GM18505 (cell line): Measurements from ENCODE around the gene OR52B6.

Experiments
- ATAC-seq: cut with Tn5 transposase; IDR thresholded peaks from one replicate; pipeline ENCODE4 v1.9.1; 2021; ENCODE audit not compliant: unreplicated experiment
- POLR2A ChIP-seq: IDR thresholded peaks from 4 replicates; pipeline ENCODE4 v1.6.1; 2011; ENCODE audit warnings: borderline replicate concordance; ENCODE audit not compliant: insufficient read depth, insufficient read length; ENCODE audit errors: extremely low read depth

Gene OR52B6

DNA sequence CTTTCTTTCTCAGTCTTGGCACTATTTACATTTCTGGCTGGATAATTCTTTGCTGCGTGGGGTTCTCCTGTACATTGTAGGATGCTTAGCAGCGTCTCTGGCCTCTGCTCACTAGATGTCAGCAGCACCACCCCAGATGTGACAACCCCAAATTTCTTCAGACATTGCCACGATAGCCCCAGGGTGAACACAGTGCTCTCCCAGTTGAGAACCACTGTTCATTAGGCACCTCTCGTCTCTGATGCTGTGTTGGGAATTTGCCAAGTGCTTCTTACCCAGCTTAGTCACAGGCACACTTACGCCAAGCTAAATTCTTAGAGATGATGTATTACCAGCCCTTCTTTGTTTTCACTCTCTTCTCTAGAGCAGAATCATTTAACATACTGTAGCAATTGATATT lies 25.2 kb downstream of the OR52B6 start:
- ATAC-seq: no peak
- TF ChIP-seq POLR2A: no peak

DNA sequence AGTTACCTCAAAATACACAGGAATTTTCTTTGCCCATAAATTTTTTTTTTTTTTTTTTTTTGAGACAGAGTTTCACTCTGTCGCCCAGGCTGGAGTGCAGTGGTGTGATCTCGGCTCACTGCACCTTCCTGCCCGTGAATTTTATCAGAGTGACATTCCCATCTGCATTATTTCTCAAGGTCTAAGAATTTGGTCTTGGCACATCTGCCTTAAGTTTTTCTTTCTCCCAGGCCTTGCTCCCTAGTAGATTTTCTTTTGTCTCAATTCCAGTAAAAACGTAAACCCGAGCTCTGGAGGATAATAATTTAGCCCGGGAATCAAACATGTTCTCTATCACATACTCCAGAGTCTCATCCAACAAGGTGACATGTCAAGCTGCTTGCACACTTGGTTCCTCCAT lies 28.1 kb downstream of the OR52B6 start:
- TF ChIP-seq POLR2A: no peak
- no peak for ATAC-seq

DNA sequence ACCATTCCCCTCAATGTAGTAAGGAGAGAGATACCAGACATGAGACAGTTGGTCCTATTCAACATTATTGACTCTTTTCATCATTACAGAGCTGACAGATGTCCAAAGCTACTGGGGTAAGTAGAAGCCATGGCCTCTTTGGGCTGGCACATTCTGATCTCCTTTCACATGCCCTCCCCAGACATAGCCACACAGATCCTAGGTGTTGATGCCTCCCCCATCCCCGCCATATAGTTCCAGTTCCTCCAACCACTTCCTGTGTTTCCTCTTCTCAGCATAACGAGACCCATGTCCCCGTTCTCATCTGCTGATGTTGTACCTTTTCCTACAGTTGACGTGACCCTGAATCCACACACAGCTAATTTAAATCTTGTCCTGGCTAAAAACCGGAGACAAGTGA lies 29.8 kb downstream of the OR52B6 start:
- TF ChIP-seq POLR2A: no peak
- ATAC-seq: no peak

DNA sequence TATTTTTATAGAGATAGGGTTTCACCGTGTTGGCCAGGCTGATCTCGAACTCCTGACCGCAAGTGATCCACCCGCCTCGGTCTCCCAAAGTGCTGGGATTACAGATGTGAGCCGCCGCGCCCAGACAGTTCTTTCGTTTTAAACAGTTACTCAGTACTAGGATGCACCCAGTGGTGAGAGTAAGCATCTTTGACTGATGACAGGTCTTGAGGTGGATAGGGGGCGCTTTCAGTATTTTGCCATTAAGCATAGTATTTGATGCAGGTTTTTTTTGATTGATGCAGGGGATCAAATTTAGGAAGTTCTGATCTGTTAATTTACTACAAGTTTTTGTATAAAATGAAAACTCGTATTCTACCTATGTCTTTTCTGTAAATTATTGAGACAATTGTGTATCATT lies 30.9 kb downstream of the OR52B6 start:
- ATAC-seq: no peak
- no peak for TF ChIP-seq POLR2A

DNA sequence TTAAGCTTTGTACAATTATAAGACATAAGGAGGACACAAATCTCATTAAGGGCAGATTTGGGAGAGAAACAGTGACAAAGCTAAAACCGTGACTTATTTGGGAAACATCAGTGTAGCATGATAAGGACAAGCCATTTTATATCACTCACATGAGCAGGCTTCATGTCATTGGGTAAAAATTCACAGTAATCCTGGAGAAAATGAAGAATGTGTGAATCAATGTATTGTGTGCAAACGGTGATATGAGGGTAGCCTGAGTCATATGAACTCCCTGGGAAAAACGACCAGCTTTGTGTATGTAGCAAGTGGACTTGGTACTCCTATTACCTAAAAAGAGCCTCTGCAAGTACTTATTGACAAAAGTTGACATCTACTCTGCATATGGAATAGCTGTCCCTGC lies 38.1 kb downstream of the OR52B6 start:
- no peak for ATAC-seq

DNA sequence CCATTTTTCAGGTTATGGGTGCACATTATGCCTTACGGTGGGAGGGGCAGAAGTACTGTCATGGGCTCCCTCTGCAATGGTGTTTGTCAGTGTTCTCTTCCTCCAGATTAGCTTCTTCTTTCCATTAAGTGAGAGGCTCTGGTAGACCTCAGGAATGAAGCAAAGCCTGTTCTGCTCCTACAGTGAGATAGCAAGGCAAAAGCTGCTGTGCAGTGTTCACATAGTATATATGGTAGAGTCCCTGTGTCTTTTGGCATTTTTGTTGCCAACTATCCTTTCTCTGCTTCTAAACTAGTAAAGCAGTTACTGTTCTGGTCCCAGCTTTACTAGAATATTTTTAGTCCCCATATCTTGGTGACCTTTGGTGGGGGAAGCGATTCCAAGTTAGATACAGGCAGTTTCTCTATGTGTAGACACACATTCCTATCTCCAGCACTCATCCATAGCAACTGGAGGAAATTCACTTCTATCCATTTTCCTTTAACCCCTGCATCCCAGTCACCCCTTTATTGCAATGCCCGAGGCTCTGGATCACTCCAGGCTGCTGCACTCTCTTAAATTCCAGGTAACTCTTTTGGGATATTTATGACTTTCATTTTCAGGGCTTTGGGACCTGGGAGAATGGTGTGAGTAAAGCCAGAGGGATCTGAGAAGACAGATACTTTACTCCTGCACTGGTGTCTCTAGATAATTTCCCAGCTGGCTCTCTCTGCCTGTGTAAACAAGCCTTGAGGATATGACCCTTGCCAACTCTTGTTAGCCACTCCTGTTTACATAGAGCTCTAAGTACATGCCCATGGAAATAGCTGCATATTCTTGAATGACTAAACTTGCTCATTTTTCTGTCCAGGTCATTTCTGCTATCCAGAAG lies 40.2 kb downstream of the OR52B6 start:
- no peak for TF ChIP-seq POLR2A
- ATAC-seq: no peak

More for the DNA sequence above, 38.1 kb downstream of the OR52B6 start:
- no peak for TF ChIP-seq POLR2A

DNA sequence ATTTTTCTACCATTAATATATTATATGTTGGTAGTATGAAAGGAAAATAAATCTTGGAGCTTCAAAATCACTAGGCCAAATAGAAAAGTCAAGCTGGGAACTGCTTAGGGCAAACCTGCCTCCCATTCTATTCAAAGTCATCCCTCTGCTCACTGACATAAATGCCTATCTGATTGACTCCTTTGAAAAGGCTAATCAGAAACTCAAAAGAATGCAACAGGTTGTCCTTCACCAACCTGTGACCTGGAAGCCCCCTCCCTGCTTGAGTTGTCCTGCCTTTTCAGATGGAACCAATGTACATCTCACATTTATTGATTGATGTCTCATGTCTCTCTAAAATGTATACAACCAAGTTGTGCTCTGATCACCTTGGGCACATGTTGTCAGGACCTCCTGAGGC lies 40.9 kb downstream of the OR52B6 start:
- ATAC-seq: no peak
- no peak for TF ChIP-seq POLR2A

DNA sequence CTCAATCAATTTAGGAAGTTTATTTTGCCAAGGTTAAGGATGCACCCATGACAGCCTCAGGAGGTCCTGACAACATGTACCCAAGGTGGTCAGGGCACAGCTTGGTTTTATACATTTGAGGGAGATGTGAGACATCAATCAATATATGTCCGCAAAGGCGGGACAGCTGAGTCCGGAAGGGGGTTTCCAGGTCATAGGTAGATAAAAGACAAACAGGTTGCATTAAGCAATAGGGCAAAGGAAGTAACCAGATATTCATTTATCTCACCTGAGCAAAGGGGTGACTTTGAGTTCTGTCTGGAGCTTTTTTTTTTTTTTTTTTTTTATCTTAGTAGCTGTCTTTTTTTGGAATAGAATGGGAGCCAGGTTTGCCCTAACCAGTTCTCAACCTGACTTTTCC lies 42.1 kb downstream of the OR52B6 start:
- no peak for ATAC-seq
- no peak for TF ChIP-seq POLR2A

DNA sequence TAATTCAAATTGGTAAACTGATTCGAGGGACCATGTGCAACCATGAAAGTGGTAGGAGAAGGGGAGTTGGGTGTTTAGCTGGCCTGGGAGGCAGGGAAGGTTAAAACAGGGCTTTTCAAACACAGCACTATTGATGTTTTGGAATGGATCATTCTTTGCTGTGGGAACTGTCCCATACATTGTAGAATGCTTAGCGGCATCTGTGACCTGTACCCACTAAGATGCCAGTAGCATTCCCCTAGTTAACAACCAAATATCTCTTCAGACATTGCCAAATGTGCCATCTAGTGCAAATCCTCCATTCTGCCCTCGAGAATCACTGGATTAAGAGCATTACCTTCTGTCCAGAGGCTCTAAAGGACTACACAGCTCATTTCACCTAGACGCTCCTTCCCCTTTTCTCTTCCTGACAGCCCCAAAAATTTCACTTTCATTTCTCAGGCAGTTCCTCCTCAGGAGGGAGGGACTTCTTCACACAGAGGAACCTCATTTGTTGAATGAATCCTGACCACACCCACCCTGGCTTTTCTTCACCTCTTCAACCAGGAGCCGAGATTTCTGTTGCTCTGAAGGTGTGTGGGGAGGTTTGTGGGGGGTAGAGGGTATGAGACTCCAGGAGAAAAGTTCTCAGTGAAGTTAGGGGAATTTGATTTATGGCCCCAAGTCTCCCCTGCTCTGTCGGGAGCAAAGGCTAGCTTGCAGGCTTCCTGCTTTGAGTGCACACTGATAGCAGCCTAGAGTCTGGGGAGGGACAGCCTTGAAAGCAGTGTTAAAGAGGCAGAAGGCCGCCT lies 44.0 kb downstream of the OR52B6 start, which contains the start of gene TRIM34:
TSS of gene TRIM34 (plus strand) at position 513 of the 791 bp plus-strand sequence. CDS start 7,331 bp downstream, outside the sequence.
- peak; percentile 96 for ATAC-seq
- peak; percentile 78 for TF ChIP-seq POLR2A

DNA sequence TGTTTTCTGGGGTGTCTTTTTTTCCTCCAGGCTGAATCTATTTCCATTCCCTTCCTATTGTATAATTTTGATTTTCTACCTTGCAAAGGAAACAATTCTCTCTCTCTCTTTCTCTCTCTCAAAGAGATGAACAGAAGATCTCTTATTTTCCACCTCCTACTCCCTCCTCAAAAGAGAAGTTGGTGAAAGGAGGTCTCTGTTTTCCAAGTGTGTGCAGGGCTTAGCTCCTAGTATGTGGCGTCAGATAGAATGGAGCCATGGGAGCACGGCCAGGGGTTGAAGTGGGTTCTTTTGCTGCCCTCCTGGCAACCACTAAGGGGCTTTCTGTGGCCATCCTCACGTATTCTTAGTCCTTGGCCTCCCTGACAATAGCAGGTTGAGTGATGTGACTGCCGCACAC lies 44.6 kb downstream of the OR52B6 start:
- no peak for TF ChIP-seq POLR2A
- no peak for ATAC-seq

DNA sequence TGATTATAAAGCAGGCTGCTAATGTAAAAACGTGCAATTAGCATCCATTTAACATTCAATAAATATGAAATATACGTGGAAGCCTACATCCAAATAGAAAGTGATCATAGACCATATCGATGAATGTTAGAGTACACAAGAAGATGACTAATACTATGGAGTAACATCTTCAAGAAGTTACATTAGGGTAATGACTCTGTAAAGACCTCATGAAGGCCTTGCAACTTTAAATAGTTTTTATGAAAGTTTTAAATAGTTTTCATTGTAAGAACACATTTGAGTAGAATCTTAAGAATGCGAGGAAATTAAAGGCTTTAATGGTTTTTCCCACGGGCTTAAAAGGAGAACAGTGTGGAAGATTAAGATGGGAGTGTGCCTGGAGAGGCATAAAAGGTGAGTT lies 45.5 kb downstream of the OR52B6 start:
- no peak for ATAC-seq
- no peak for TF ChIP-seq POLR2A

DNA sequence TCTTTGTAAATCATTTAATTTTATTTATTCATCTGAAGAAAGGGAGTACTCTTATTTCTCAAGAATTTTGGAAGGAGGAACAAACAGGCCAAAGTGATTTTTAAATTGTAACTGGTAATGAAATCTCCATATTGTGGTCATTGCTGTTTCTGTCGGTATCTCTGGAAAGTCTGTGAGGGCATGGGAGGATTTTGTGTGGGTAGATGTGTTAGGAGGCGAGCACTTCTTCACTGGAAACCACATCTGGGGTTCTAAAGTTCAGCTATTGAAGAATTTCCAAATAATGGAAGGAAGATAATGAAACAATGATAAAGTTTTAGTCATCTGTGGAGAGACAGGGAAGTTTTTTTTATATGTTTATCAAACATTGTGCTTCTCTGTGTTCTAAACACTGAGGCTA lies 50.7 kb downstream of the OR52B6 start:
- ATAC-seq: peak; percentile 20
- TF ChIP-seq POLR2A: no peak
